H1 (cell line): Measurements from ENCODE around the gene KNOP1. TPM values are rescaled to one million over a fixed set of nuclear protein-coding genes. Genes with fewer than 3 reads are reported as not detected.

Experiments
- CTCF ChIP-seq, 3 experiments: IDR thresholded peaks; 1 replicate in 2 of 3; 2 replicates in 1 of 3; pipeline versions ENCODE4 v1.5.1 to v1.6.1; 2011; ENCODE audit warnings: low read length in 3 of 3, mild to moderate bottlenecking in 3 of 3, inconsistent platforms in 2 of 3, low read depth in 1 of 3, moderate library complexity in 1 of 3; ENCODE audit not compliant: insufficient read depth in 1 of 3; ENCODE audit errors: control extremely low read depth in 1 of 3
- GTF2F1 ChIP-seq: IDR thresholded peaks from 2 replicates; pipeline ENCODE4 v1.6.1; 2012; ENCODE audit warnings: low read depth, low read length, improper control_type of control experiment, borderline replicate concordance
- MAFK ChIP-seq: IDR thresholded peaks from 2 replicates; pipeline ENCODE4 v1.6.1; 2012; ENCODE audit warnings: low read depth, mild to moderate bottlenecking, improper control_type of control experiment, low read length
- RAD21 ChIP-seq, 2 experiments: IDR thresholded peaks in 1 of 2; conservative IDR thresholded peaks in 1 of 2; 2 replicates each; pipeline ENCODE4 v1.6.1; 2011; ENCODE audit warnings: low read depth in 2 of 2, low read length in 2 of 2, improper control_type of control experiment in 1 of 2, inconsistent platforms in 1 of 2, mild to moderate bottlenecking in 1 of 2, moderate library complexity in 1 of 2
- polyA plus RNA-seq, 7 experiments: library from polyadenylated mRNA; depleted of rRNA in 3 of 7; stranded (reverse) in 5 of 7; unstranded in 2 of 7; fragments of >200 nt in 5 of 7; fragments of 200-250 nt in 2 of 7; gene quantifications; 1 replicate in 5 of 7; 2 replicates in 1 of 7; 4 replicates in 1 of 7; pipeline versions ENCODE4 v1.2.1 to v1.2.3, GENCODE V29; 2011 to 2013; ENCODE audit warnings: missing spikeins in 2 of 7, mixed read lengths in 2 of 7
- total RNA-seq: library from RNA; stranded (reverse); fragmentation: NEBNext Ultra II Directional; extraction: Animal tissue kit (Norgen Biotek cat#: 25700); gene quantifications from 2 replicates; pipeline ENCODE4 v1.2.1, GENCODE V29; 2021

Gene KNOP1
- total and polyA plus RNA-seq, 2 of the 8 experiments (the other 6 are each of a cell fraction or from before 2014, with no cell fraction given), result 21.6 to 87.9 TPM

GRCh38 chr16:19749571-19750080, 31.6 kb upstream of the KNOP1 start (continued):
- TF ChIP-seq GTF2F1, result no peak
- no peak for TF ChIP-seq RAD21 (IDR thresholded peaks at IDR 0.05 in 1 of 2, conservative IDR thresholded peaks at IDR 0.05 in 1 of 2; ENCODE audit: low read depth in 2 of 2, low read length in 2 of 2)
- no peak for TF ChIP-seq CTCF (IDR thresholded peaks at IDR 0.05; ENCODE audit: control extremely low read depth in 1 of 3, insufficient read depth in 1 of 3, low read depth in 1 of 3, low read length in 3 of 3)
- no peak for TF ChIP-seq MAFK
